NCI-H748 (cell line): ENCODE results near the gene SHISA4.
"Not testable (repeated sequence)": the region's sequence is repeated elsewhere in the genome, so short reads cannot be mapped to it uniquely, and the experiment has no call there.

Source experiments
- DNase-seq: peaks from one replicate; lab custom pipeline; 2025; ENCODE audit not compliant: unreplicated experiment; lab: John Stamatoyannopoulos, UW

Gene SHISA4

DNA sequence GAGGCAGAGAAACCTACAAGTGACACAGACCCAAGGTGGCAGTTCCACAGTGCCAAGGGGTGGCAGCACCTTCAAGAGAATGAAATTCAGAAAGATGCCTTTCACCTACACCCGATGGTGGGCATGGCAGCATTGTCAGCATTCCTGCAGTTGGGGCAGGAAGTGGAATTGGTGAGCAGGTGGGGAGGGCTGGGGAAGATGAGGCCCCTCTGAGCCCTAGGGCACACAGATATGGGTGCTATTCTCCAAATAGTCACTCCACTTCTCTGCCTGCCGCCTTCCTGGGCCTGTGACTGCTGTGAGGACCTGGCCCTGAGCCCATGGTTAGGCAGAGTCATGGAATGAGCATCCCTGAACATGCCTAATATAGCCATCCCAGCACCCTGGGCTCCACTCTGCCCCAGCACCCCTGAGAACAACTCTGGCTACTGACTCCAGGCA is 8.3 kb downstream of the SHISA4 start:
- DNase-seq, result no peak

DNA sequence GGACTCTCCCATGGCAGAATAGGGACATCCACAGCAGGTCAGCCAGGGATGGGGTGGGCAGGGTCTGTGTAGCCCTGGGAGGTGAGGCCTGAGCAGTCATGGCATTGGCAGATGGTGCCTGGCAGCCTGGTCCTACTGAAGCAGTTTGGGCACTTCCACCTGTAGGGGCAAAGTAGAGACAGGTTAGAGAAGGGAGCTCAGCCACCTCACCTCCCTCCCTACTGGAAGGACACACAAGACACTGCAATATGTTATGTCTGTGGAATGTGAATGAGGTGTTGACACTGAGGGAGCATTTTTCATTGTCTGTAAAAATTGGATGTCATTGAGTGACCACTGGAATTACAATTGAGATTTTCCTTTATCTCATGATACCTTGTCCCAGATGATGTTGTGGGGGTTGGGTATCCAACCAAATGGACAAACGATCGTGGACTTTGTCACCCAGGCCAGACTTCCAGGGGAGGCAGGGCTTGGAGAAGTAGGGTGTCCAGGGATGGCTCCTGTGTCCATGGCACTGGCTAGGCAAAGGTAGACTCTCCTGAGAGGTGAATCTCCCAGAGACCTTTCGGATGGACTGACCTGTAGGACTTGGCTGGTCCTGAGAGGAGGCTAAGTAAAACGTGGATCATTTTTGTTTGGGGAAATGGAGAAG is 9.7 kb downstream of the SHISA4 start:
- no peak for DNase-seq

DNA sequence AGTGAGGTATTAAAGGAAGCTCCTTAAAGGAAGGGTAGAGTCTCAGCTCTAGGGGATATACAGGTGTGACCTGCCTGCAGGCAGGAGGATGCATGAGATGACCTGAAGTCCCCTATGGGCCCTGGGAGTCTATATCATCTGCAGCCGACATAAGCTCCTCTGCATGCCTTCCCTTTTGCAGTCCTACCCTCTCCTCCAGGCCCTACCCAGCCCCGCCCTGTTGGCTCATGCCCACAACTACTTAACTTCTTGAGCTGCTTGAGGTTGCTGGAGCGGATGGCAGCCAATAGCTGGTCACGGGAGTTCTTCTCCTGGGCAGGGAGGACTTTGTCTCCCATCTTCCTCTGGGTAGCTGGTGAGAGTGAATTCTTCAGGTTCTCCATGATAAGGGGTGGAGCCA is 10.3 kb downstream of the SHISA4 start:
- DNase-seq, result no peak

DNA sequence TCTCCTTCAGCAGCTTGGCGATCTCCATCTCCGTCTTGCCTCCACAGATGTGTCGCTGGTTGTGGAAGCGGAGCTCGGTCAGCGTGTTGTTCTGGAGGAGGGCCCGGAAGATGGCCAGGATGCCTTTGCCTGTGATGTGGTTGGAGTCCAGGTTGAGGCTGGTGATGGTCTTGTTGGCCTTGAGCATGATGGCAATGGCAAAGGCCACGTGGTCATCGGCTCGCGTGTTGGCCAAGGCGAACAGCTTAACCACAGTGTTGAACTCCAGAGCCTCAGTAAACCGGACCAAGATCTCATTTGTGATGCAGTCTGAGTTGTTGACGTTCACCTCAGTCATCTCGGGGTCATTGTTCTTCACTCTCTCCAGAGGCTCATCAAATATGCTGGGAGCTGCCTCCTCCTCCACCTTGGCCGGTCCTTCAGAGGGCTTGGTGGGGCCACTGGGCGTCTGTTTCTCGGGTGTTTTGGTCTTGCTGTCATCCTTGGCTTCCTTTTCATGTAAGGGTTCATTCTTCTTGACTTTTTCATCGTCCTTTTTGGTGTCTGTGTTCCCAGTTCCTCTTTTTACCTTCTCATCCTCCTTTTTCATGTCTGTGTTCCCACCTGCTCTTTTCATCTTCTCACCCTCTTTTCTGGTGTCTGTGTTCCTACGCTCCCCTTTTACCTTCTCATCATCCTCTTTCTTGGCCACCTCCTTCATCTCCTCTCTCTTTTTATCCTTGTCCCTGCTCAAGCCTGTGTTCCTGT is 11.2 kb downstream of the SHISA4 start:
- DNase-seq, result no peak

DNA sequence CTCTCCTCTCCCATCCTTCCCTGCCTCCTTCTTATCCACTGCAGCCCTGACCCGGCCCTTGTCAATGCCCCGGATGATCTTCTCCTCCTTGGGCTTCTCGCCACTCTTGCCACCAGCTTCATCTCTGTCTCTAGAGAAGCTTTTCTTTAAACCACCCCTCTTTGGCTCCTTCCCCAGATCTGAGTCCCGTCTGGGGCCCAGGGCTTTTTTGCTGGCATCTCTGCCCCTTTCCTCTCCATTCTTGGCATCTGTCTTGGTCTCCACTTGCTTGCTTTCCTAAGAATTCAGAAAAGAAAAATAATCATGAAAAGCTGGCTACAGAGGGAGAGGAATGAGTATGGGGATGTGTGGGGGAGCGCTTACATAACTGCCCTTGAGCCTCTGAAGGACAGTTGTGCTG is 11.8 kb downstream of the SHISA4 start:
- no peak for DNase-seq

DNA sequence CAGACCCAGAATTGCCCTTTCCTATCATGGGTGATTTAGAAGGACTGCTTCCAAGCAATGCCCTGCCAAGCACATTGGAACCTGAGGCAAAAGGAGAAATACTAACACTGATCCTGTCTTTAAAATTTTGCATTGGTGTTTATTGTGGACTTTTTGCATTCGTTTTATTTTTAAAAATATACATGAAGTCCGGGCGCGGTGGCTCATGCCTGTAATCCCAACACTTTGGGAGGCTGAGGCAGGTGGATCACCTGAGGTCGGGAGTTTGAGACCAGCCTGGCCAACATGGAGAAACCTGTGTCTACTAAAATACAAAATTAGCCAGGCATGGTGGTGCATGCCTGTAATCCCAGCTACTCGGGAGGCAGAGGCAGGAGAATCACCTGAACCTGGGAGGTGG is 12.3 kb downstream of the SHISA4 start:
- not testable (repeated sequence) for DNase-seq

DNA sequence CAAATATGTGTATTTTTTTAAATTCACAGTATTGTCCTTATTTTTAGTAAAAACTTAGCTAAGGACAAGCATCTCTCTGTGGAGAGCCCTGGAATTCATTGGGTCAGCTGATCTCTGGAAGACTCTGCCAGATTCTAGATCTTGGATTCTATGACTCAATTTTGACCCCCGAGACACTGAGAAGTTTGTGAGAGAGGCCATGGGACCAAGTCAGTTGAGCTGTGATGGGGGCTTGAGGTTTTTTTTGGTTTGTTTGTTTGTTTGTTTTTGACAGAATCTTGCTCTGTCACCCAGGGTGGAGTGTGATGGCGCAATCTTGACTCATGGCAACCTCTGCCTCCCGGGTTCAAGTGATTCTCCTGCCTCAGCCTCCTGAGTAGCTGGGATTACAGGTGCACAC is 13.5 kb downstream of the SHISA4 start:
- no peak for DNase-seq

DNA sequence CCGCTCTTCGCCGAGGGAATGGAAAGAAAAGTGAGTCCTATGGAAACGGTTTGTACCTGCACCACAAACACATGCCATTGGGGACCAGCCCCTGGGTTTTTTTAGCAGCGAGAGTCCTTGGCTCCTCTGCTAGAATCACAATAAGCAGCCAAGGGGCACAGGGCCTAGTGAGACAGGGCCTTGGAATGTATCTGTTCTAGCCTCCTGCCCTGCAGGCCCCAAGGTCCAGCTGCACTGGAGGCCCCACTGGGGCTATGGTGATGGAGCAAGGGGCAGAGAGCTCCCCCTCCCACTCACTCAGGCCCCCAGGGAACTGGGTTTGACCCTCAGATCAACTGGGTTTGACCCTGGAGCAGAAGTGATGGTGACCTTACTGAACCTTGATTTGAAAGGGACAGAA is 14.4 kb downstream of the SHISA4 start:
- DNase-seq, result no peak

DNA sequence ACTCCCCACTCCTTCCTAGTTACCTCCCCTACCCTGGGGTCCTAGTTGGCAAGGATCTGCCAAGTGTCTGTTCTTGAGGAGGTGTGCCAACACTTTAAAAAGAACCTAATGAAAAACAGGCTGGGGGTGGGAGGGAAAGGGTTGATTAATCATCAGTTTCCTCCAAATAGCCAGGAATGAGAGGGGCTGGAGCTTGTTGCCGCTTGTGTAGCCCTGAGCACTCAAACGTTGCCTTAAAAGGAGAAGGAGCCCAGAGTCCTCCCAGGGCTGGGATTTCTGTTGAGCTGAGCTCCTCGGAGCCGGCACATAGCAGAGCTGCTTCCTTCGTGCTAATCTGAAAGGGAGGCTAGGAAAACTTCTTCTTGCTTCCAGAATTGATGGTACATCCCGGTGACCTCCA is 15.9 kb downstream of the SHISA4 start:
- DNase-seq, result no peak

DNA sequence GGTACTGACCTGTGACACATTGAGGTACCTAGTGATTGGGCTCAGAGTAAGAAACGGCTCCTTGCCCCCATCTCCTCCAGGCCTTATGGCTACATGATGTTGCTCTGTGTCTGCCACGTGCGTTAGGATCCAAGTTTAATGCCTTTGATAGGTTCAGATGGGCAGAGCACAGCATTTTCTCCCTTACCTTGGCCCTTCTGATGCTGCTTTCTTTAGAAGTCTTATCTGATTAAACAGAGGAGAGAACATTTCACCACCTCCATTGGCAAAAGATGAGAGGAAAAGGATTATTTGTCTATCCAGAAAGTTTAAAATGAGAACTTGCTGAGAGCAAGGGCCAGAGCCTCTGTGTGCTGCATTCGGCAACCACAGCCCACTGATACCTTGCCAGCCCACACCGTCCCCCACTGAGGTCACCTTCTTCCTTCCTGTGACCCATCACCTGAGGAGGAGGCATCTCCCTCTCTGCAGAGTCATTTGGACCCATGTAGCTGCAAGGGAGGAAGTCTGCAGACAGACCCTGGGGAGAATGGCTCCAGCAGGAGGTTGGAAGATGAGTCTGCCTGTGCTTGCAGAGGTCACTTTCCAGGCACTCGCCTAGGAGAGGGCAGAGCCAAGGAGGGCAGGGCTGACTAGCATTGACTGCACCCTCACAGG is 16.7 kb downstream of the SHISA4 start:
- no peak for DNase-seq

DNA sequence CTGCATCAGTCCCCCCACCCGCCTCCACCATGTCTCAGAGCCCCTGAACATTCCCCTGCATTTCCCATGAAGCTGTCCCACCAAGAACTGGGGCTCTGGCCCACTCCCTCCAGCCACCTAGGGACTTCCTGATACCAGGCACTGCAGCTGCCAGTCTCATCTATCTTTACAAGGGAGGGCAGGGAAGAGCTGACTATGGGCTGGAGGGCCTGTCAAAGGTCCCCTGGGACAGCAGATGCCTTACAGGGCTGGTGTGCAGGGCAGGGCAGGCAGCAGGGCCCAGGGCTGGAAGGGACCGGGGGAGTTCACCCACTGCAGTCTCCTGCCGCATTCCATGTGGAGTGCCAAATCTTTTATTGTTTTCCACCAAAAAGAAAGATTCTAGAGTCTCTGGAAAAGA is 17.6 kb downstream of the SHISA4 start:
- DNase-seq, result no peak

DNA sequence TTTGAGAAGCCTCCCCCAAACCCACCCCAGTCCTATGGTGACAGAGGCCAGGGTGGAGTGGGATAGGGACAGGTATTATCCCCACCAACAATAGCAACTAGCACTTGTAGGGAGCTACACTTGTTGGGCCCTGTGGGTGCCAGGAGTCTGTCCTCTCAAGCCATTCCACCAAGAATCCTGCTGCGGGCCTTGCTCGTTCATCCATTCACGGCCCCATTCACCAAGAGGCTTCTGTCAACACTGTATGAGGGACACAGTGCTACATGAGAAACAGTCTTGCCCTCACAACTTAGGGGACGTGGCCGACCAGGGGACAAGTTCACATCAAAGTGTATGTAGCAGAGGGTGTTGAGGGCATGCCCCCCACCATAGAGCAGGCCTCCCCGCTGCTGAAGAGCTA is 18.9 kb downstream of the SHISA4 start:
- no peak for DNase-seq

DNA sequence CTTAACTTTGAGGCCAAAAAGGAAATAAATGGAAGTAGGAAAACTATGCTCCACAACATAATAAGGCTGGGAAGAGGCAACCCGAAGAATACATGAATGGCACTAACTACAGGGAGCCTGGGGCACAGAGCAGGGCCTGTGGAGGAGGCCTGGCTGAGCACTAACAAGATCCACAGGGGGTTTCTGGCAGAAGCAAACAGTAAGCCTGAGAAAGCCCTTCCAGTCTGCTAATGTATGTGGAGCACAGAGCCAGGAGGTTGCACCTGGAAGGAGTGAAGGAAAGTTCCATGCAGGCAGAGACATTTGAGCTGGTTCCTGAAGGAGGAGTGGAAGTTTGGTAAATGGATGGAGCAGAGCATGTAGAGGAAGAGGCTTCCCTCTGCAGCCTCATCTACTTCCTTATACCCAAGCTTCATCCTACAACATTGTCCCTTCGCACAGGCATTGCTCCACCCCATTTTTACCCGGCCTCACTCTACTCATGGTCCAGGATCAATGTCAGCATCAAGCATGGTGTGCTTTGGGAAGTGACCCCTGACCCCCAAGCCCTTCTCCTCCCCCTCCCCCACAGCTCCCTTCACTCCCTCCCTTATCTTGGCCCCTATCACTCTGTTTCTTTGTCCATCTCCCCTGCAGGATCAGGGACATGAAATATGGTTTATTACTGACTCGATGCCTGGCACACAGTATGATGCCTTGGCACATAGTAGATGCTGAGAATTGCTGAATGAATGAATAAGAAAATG is 23.3 kb downstream of the SHISA4 start:
- DNase-seq, result no peak

DNA sequence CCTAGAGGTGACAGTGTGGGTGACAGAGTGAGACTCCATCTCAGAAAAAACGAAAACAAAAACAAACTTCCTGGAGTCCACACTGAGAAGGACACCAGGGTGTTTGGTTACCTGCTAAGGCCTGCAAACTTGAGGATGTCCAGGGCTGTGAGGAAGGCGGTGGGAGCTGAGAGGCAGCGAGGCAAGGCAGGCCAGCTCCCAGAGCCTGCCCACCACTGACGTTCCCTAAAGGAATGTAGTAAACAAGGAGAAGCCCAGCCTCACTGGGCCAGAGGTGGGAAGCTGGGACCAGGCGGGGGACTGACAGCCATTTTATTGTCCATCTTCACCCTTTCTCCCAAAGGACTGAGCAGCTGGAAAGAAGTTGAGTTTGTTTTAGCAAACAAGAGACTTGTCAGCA is 24.1 kb downstream of the SHISA4 start:
- no peak for DNase-seq

DNA sequence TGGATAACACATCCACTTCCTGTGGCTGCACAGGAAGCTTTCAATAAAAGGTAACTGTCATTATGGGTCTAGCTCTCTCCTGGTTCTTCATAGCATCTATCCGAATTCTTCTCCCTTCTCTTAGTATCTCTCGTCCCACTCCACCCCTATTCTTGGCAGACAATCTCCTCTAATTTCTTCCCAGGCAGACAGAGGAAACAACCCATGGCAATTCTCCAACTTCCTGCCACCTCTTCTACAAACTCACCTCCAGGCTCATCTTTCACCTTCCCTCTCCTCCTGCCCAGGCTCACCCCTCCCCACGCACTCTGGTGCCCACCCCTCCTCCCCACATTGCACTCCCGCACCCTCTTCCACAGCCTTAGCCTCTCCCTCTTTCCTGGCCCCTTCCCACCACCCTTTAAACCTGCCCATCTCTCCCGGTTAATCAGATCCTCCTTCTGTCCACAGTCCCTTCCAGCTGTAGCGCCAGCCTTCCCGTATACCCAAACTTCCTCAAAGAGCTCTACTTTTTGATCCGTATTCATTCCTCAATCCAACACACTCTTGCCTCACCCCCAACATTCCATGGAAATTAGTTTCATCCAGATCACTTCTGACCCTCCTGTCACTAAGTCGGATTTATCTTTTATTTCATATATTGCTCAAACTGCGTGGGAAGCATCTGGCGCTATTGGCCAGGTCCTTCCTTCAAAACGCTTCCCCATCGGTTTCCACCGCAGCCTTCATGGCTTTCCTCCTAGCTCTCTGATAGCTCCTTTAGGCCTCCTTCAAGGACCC is 25.9 kb downstream of the SHISA4 start:
- DNase-seq, result no peak

DNA sequence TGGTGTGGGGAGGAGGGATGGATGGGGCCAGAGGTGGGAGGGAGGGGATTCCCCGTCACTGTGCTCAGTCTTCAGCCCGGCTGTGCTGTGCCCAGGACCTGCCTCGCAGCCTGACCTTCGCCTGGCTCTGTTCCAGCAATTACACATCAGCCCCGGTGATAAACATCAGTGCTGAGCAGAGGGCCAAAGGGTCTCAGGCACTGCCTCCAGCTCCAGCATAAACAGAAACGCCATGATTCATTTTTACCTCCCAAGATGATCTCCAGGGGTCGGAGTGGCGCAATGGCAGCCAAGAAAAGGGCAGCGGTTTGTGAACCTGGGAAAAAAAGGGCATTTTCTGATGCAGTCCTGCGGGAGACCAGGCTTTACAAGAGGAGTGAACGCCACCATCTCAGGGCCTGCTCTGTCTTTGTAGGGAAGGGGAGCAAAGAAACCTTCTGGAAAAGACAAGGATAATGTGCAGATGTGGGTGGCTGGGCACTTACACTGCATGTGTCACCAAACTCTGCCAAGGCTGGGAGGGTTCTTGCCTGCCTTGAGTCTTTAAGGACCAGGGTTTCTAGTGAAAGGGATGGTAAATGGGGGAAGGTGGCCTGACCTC is 28.1 kb downstream of the SHISA4 start:
- peak; percentile 60 for DNase-seq

DNA sequence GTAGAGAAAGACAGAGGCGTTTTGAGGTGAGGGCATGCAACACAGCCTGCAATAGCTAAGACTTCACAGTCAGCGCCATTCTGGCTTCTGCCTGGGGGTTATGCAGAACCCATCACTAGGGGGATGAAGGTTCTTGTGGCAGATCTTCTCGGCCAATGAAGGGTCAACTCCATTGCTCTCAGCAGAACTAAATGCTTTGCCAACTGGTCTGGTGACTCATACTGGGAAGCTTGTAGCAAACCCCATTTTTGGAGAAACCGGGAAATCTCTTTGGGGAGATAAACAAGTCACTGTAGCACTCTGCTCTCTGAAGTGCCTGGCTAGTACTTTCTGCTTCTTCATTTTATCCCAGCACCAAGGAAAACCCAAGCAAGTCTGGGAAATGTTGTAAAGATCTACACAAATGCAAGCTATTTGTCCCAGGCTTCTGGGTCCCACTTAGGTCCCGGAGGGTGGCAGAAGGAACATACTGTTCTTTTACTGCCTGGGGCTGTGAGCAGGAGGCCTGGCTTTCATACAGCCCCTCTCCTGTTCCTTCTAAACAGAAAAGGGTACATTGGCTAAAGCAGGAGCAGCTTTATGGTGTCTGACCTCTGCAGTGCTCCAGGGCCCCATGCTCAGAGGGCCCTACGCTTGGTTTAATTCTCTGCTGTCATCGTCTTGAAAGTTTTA is 28.8 kb downstream of the SHISA4 start:
- DNase-seq, result no peak

DNA sequence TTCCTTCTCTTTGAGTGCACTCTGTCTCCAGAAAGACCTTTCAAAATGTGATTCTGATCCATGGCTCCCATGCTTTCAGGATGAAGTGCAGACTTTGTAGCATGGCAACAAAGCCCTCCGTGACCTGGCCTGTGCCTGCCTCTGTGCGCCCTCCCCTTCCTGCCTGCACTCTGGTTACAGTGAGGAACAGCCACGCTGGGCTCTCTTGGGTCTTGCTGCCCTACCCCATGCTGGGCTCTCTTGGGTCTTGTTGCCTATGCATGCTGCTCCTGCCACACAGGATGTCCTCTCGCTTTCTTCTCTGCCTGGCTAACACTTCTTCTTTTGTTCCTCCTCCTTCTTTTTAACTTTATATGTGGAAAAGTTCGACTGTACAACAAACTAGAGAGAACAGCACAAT is 29.6 kb downstream of the SHISA4 start:
- no peak for DNase-seq

DNA sequence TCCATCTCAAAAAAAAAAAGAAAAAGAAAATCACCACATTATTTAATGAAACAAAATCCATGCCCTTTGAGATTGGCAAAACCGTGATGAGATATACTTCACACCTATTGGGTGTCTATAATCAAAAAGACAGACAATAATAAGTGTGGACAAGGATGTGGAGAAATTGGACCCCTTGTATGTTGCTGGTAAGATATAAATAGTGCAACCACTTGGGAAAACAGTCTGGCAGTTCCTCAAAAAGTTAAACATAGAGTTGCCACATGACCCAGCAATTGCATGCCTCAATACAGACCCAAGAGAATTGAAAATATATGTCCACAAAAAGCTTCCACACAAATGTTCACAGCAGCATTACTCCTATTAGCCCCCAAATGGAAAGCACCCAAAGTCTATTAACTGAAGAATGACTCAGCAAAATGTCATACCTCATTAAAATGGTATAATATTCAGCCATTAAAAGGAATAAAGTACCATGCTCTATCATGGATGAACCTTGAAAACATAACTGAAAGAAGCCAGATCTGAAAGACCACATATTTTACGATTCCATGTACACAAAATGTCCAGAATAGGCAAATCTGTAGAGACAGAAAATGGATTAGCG is 33.4 kb downstream of the SHISA4 start:
- DNase-seq, result no peak

DNA sequence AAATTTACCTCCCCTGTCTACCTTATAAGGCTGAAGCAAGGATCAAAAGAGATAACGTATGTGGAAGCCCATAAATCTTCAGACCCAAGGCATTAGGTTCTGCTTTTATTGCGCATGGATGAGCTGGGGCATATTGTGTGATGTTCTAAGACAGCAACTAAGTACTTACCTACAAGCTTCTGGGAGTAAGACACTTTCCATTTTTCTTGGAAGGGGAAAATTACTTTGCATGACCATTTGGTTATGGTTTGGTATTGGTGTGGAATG is 36.5 kb downstream of the SHISA4 start:
- no peak for DNase-seq
